Measurements from ENCODE around the gene OPCML. TPM values are rescaled to one million over a fixed set of nuclear protein-coding genes. Genes with fewer than 3 reads are reported as not detected.

Gene OPCML
- total RNA-seq, 1 experiment from 2014 or later, result 0.94 TPM

- no peak overlapping the region for H3K9ac ChIP-seq (ENCODE audit: extremely low read depth, insufficient read length, low read length)
- no peak overlapping the region for H2AFZ ChIP-seq (ENCODE audit: low read length)
- TF ChIP-seq CTCF (conservative IDR thresholded peaks at IDR 0.05), result no peak
- H3K9me3 ChIP-seq (ENCODE audit: control insufficient read depth, low read depth, low read length), result no peaks in the 10 kb centered on the region
- H3K56ac ChIP-seq (ENCODE audit: insufficient read length, low read depth, low read length), result no peak overlapping the region
- H3K4ac ChIP-seq (ENCODE audit: low read depth, low read length), result no peak overlapping the region
- no peak overlapping the region for H3K27ac ChIP-seq (ENCODE audit: insufficient read length, low read depth, low read length)
- H4K5ac ChIP-seq (ENCODE audit: insufficient read length, low read depth, low read length), result no peak overlapping the region
- no CpG with 5 or more reads among the region's 4 CpGs for WGBS (ENCODE audit: extremely low coverage, insufficient read length, low lambda C conversion rate)
- H3K9me3 Mint-ChIP-seq, result no peaks in the 10 kb centered on the region; a peak in 1 of 5 replicates
- no peaks in the 10 kb centered on the region; the same call in 1 of the 2 replicates for H3K27me3 ChIP-seq (ENCODE audit: insufficient read depth, low read length)
- DNase-seq, result no peak
- no peak overlapping the region for H2AK5ac ChIP-seq (ENCODE audit: insufficient read length, low read length)
- no peak overlapping the region for H2BK120ac ChIP-seq (ENCODE audit: low read depth, low read length, poor library complexity, severe bottlenecking)
- H4K91ac ChIP-seq (ENCODE audit: insufficient read length, low read depth, low read length), result no peak overlapping the region
- no peak overlapping the region for H2BK20ac ChIP-seq (ENCODE audit: low read depth, low read length, poor library complexity, severe bottlenecking)
- H3K4me1 Mint-ChIP-seq, result peaks cover 9 to 16% of the 10 kb centered on the region in 2 experiments
- no peaks in the 10 kb centered on the region for H4K20me1 ChIP-seq (ENCODE audit: control insufficient read depth, insufficient read depth, insufficient read length)
- H3K27ac Mint-ChIP-seq, result no peak overlapping the region
- H3K18ac ChIP-seq (ENCODE audit: insufficient read length, low read depth, low read length), result no peak overlapping the region
- H3K79me2 ChIP-seq (ENCODE audit: insufficient read depth, low read length), result no peaks in the 10 kb centered on the region
- no peak overlapping the region for H3K4me3 Mint-ChIP-seq
- no peak overlapping the region for H3K23ac ChIP-seq (ENCODE audit: insufficient read length, low read depth, low read length)
- H2BK5ac ChIP-seq (ENCODE audit: insufficient read length, low read length), result no peak overlapping the region
- no peaks in the 10 kb centered on the region for H3K27me3 Mint-ChIP-seq (ENCODE audit: low read depth)
- no peaks in the 10 kb centered on the region for H3K79me1 ChIP-seq (ENCODE audit: insufficient read depth, low read depth, low read length, poor library complexity, severe bottlenecking)
- H3K36me3 Mint-ChIP-seq (ENCODE audit: insufficient read depth in 1 of 3, low read depth in 3 of 3), result no peaks in the 10 kb centered on the region
- no peak overlapping the region for H2BK12ac ChIP-seq (ENCODE audit: insufficient read length, low read depth, low read length)
- no peak overlapping the region for H4K8ac ChIP-seq (replicated peaks; ENCODE audit: insufficient read length, low read depth, low read length)
- H2BK15ac ChIP-seq (ENCODE audit: low read depth, low read length), result no peak overlapping the region
- H3K4me2 ChIP-seq (ENCODE audit: insufficient read depth, insufficient read length, low read length), result no peak overlapping the region
- no peaks in the 10 kb centered on the region for H3K23me2 ChIP-seq (ENCODE audit: insufficient read length, low read depth, low read length, poor library complexity, severe bottlenecking)
- H3K14ac ChIP-seq (ENCODE audit: insufficient read depth, low read length), result no peak overlapping the region
- H3T11ph ChIP-seq (ENCODE audit: low read length), result no peak overlapping the region
- no peaks in the 10 kb centered on the region for H3K4me1 ChIP-seq (ENCODE audit: insufficient read depth, low read length)
These were observed 1087.4 kb downstream of the OPCML start for GRCh38 chr11:132444911-132445310.

Measured in H9 (cell line).